Left lung (tissue), 10 donors: ENCODE results near the gene PPID. TPM values are rescaled to one million over a fixed set of nuclear protein-coding genes. Genes with fewer than 3 reads are reported as not detected.
"Not testable (repeated sequence)": the region's sequence is repeated elsewhere in the genome, so short reads cannot be mapped to it uniquely, and the experiment has no call there.

Source experiments
- ATAC-seq: fragments of 200-7000 bp; cut with Tn5 transposase; one replicate; pipeline ENCODE4 v1.9.1; 2020; ENCODE audit warnings: moderate library complexity
- DNase-seq, 4 donors: peaks; one replicate each; pipeline ENCODE4 v3.0.0-alpha.2; 2013 to 2020
- H3K27ac ChIP-seq, 2 donors: fragments of 200-600 bp; sonication (generic) in 1 of 2; one replicate each; pipeline versions ENCODE4 v1.5.0 to v1.8.0; 2020 to 2021
- H3K27me3 ChIP-seq, 2 donors: fragments of 200-600 bp; sonication (generic) in 1 of 2; one replicate each; pipeline versions ENCODE4 v1.5.0 to v1.8.0; 2020 to 2021
- H3K36me3 ChIP-seq, 2 donors: fragments of 200-600 bp; sonication (generic) in 1 of 2; one replicate each; pipeline versions ENCODE4 v1.5.0 to v1.8.0; 2020 to 2021
- H3K4me1 ChIP-seq, 2 donors: fragments of 200-600 bp; one replicate each; pipeline ENCODE4 v1.8.0; 2021
- H3K4me3 ChIP-seq, 2 donors: fragments of 200-600 bp; sonication (generic) in 1 of 2; one replicate each; pipeline versions ENCODE4 v1.5.0 to v1.8.0; 2020 to 2021; ENCODE audit warnings: mild to moderate bottlenecking in 1 of 2
- H3K9me3 ChIP-seq, 2 donors: fragments of 200-600 bp; sonication (generic) in 1 of 2; one replicate each; pipeline versions ENCODE4 v1.5.0 to v1.8.0; 2020 to 2021
- intact Hi-C, 2 donors: fragments of 100-400 bp; cut with DNase I; formaldehyde crosslinking; loops; one replicate each; pipeline versions ENCODE4 v1.11.2 to v1.14.2; 2022
- polyA plus RNA-seq, 6 donors: library from polyadenylated mRNA; unstranded; fragments of 120-200 nt; gene quantifications; one replicate each; pipeline ENCODE4 v1.2.1, GENCODE V29; 2013; ENCODE audit not compliant: insufficient read length in 6 of 6
- total RNA-seq, 2 donors: library from RNA; stranded (reverse); fragmentation: NEBNext Ultra II Directional; extraction: Animal tissue kit (Norgen Biotek cat#: 25700); gene quantifications; one replicate each; pipeline ENCODE4 v1.2.1, GENCODE V29; 2021
- TF ChIP-seq, protein P1 (sequence below), 2 donors: fragments of 200-600 bp; sonication (generic) in 1 of 2; IDR thresholded peaks; one replicate each; pipeline versions ENCODE4 v1.5.0 to v1.8.0; 2021; ENCODE audit warnings: antibody characterized with exemption in 2 of 2
- donor health status: DM: no; HTN: yes; CAD: no.
- donor health status: DM: no; HTN: no; CAD: no.

The PPID gene
- total and polyA plus RNA-seq, 8 donors: 24.2 to 63.0 (median 53.0) TPM

DNA sequence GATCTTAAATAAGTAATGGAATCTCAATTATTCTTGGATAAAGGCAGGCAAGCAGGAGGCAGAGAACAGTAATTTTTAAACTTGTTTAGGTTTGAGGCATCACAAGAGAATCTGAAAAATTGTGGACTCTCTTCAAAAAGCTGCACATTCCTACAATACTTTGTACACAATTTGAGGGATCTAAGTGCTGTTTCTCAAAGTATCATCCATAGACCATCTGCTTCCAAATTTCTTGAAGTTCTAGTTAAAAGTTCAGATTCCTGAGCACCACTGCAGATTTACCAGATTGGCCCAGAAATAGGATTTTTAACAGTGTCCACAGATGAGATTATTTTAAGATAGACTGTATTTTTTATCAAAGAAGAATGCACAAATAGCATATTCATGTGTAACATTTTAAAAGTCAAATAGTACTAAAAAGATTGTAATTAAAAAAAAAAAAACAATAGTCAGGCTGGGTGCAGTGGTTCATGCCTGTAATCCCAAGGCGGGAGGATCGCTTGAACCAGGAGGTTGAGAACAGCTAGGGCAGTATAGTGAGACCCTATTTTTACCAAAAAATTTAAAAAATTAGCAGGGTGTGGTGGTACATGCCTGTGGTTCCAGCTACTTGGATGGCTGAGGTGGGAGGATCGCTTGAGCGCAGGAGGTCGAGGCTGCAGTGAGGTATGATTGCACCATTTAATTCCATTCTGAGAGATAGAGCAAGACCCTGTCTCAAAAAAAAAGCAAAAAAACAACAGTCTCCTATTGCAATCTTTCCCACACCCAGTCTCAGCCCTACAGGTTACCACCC lies 31.4 kb upstream of the PPID start:
- H3K27ac ChIP-seq: no peak overlapping the region
- DNase-seq: no peak
- intact Hi-C loops: no loop called here
- no peak overlapping the region for H3K4me3 ChIP-seq
- H3K36me3 ChIP-seq: no peaks in the 10 kb centered on the region
- no peaks in the 10 kb centered on the region for H3K9me3 ChIP-seq
- TF ChIP-seq, protein P1, sequence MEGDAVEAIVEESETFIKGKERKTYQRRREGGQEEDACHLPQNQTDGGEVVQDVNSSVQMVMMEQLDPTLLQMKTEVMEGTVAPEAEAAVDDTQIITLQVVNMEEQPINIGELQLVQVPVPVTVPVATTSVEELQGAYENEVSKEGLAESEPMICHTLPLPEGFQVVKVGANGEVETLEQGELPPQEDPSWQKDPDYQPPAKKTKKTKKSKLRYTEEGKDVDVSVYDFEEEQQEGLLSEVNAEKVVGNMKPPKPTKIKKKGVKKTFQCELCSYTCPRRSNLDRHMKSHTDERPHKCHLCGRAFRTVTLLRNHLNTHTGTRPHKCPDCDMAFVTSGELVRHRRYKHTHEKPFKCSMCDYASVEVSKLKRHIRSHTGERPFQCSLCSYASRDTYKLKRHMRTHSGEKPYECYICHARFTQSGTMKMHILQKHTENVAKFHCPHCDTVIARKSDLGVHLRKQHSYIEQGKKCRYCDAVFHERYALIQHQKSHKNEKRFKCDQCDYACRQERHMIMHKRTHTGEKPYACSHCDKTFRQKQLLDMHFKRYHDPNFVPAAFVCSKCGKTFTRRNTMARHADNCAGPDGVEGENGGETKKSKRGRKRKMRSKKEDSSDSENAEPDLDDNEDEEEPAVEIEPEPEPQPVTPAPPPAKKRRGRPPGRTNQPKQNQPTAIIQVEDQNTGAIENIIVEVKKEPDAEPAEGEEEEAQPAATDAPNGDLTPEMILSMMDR (IDR thresholded peaks at IDR 0.05): no peak
- ATAC-seq: no peak
- no peaks in the 10 kb centered on the region for H3K4me1 ChIP-seq
- no peaks in the 10 kb centered on the region for H3K27me3 ChIP-seq

- DNase-seq (no peak), ATAC-seq (no peak)
- intact Hi-C loops: no loop called here
- no peaks in the 10 kb centered on the region for H3K27me3 ChIP-seq
- H3K4me3 ChIP-seq: no peak overlapping the region
- H3K27ac ChIP-seq: peak overlapping the region in 1 of 2 donors; percentile 4
- no peaks in the 10 kb centered on the region for H3K4me1 ChIP-seq
- H3K9me3 ChIP-seq: no peaks in the 10 kb centered on the region
- H3K36me3 ChIP-seq: no peaks in the 10 kb centered on the region
- TF ChIP-seq, protein P1 (IDR thresholded peaks at IDR 0.05): no peak
Measured at GRCh38 chr4:158750379-158750778, 27.2 kb upstream of the PPID start.

- H3K27me3 ChIP-seq, H3K9me3 ChIP-seq, DNase-seq, intact Hi-C loops, H3K36me3 ChIP-seq, H3K27ac ChIP-seq, ATAC-seq, H3K4me1 ChIP-seq, H3K4me3 ChIP-seq: not testable (repeated sequence)
Measured at GRCh38 chr4:158746537-158746936, 23.3 kb upstream of the PPID start.

GRCh38 chr4:158741326-158742021 lies 18.3 kb upstream of the PPID start:
- Histone ChIP-seq H3K36me3 (no peaks in the 10 kb centered on the region), H3K4me3 (no peak overlapping the region), H3K9me3 (no peaks in the 10 kb centered on the region), H3K4me1 (no peaks in the 10 kb centered on the region), H3K27me3 (no peaks in the 10 kb centered on the region), H3K27ac (no peak overlapping the region)
- intact Hi-C loops: no loop called here
- TF ChIP-seq, protein P1 (IDR thresholded peaks at IDR 0.05): no peak
- ATAC-seq (no peak), DNase-seq (peak in 1 of 4 donors; percentile 24)

- TF ChIP-seq, protein P1 (IDR thresholded peaks at IDR 0.05): no peak
- Histone ChIP-seq H3K36me3 (no peaks in the 10 kb centered on the region), H3K27ac (no peak overlapping the region), H3K9me3 (no peaks in the 10 kb centered on the region), H3K4me3 (no peak overlapping the region), H3K4me1 (no peaks in the 10 kb centered on the region), H3K27me3 (no peaks in the 10 kb centered on the region)
- intact Hi-C loops: loop anchor here in 1 of 2 donors (10.0 kb wide), 2 partner anchors 465 to 705 kb away; no protein-coding TSS in a partner anchor
- DNase-seq (no peak), ATAC-seq (no peak)
Measured at GRCh38 chr4:158739600-158739999, 16.4 kb upstream of the PPID start.
